NCI-H2107 treated with DMSO at 0.1 percent for 48 hours (cell line): ENCODE results near the gene NAT10.
"Not testable (repeated sequence)": the region's sequence is repeated elsewhere in the genome, so short reads cannot be mapped to it uniquely, and the experiment has no call there.

Experiments used
- DNase-seq: peaks from one replicate; lab custom pipeline; 2025; ENCODE audit not compliant: unreplicated experiment; lab: John Stamatoyannopoulos, UW

Gene NAT10

DNA sequence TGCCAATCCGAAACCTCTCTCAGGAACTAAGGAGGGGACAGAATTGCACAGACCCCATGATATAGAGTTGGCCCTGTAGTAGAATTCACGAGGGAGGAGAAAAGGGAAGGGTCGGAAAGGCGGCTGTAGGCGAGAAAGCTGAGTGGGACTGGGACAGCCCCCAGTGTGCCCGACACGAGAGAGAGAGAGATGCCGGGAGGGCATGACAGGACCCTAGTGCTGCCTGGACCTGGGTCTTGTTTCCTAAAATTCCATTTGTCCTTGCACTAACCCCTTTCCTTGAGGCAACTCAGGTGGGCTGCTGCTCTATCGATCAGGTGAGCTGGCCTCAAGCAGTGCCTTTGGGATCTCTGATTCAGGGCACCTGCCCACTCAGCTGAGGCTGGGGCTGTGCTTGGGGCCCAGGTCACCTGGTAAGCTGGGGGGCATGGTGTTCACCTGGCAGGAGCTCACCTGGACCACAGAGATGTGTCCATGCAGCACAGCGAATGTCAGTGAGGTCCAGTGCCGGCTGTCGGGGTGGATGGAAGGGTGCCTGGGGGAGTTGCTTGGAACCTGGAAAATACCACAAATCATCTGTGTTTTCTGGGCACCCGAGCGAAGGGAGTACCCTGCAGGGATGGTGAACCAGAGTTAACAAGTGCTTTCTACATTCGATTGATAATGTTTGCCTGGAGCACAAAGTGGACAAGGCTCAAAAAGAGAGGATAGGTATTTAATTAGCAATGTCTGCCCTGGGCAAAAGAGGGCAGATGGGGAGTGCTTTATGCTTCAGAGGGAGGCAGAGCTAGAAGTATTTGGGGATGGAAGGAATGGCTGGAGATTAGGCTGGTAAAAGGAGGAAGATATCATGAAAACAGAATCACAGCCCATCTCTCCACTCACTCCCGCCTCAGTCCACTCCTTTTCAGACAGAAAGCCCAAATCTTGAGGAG lies 61.6 kb downstream of the NAT10 start:
- no peak for DNase-seq

DNA sequence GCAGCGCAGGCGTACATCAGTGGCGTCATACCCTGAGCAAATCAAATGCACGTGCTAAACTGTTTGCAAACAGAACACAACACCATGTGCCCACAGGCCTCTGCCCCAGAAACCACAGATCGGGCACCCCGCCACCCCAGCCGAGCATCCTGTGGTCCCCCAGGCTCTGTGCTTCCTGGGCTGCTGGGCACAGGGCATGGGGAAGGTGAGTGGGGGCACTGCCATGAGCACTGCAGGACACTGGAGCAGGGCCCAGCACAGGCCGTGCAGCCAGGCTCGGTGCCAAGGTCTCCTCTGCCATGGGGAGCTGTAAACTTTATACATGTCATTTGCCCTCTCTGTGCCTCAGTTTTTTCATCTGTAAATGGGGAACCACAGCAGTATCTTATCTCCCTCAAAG lies 62.5 kb downstream of the NAT10 start:
- DNase-seq = no peak

DNA sequence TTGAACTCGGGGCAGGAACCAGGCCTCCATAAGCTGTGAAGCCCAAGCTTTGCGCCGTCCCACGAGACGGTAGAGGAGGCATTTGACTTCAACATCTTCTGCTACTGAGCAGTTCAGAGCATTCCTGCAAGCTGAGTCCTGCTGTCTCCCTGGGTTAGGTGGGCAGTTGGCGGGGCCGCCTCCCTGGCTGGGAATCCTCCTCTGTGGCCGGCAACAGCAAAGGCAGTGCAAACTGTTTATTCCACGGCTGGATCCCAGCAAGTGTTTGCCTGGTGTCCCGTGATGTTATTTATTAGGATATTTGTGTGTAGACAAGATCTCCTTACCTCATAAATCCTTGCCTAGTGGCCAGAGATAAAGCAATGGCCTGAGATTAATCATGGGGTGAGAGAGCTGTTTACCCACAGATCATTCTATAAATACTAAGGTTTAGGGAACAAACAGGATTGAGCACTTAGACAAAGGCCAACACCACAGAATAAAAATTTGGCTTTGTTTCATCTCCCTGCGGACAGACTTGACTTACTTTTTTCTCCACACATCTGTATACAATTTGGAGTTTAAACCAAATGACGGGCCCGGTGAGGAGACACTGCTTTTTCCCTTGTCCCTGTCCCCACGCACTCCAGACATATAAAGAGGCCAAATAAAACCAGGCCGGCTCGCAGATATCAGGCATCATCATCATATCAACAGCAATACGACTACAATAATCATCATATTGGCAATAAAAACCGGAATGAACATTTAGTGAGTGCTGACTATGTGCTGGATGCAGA lies 63.4 kb downstream of the NAT10 start:
- no peak for DNase-seq

GRCh38 chr11:34169686-34170085 lies 64.3 kb downstream of the NAT10 start:
- DNase-seq = no peak

DNA sequence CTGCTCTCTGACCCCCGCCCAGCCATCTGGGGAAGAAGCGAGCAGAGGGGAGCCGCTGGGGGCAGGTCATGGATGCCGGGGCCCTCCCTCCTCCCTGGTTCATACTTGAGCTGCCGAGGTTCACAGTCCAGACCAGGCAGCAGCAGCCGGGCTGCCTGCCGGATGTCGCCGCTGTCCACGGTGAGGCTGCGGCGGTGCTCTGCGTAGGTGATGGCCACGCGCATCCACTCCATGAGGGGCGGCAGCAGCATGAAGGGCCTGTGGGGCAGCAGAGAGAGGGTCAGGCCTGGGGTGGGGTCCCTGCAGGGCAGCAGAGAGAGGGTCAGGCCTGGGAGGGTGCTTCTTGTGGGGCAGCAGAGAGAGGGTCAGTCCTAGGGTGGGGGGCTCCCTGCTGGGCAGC lies 67.6 kb downstream of the NAT10 start:
- DNase-seq = no peak

- DNase-seq = peak; percentile 22
These were observed 69.1 kb downstream of the NAT10 start for GRCh38 chr11:34174412-34175041.

- DNase-seq = no peak
These were observed 70.0 kb downstream of the NAT10 start for GRCh38 chr11:34175284-34176019.

DNA sequence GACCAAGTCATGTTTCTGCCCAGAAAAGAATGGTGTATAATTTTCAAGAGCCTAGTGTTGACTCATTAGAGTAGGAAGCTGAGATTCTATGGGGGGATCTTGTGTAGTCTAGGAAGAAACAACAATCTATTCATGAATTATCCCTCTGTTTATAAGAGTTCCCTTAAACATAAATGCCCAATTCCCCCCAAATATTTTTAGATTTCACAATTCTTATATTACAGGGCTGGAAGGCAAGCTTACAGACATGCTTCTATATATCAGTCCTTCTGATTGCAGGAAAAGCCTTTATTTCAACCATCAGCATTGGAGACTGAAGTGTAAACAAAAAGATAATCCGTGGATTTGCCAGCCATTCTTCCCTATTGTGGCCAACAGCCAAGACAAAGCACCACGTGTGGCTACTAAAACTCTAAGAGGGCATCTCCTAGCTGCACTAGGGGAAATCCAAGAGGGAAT lies 71.4 kb downstream of the NAT10 start:
- no peak for DNase-seq

DNA sequence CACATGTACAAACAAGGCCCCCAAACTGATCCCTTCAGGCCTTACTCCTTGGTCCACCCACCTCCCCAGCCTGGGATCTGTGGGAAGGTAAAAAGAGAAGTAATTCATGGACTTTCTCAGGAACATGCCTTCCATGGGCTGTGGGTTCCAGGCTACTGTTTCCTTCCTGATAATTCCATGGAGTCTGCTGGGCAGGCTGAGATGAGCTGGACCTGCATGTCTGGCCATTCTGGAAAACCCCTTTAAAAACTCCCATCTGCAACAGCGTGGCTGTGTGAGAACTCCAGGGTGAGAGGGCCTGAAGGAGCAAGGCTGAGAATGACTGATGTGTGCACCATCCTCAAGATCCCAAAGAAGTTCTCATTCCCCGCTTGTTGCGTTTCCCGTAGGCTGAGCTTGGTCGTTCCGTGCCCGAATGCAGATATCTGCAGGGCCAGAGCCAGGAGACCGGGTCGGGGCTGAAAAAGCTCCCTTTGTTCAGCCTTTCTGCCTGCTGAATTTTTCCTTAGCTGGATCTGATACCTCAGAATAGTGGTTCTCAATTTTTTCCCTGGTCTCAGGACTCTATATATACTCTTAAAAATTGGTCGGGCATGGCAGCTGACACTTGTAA lies 72.9 kb downstream of the NAT10 start:
- no peak for DNase-seq

- no peak for DNase-seq
These were observed 73.7 kb downstream of the NAT10 start for GRCh38 chr11:34179026-34179675.

DNA sequence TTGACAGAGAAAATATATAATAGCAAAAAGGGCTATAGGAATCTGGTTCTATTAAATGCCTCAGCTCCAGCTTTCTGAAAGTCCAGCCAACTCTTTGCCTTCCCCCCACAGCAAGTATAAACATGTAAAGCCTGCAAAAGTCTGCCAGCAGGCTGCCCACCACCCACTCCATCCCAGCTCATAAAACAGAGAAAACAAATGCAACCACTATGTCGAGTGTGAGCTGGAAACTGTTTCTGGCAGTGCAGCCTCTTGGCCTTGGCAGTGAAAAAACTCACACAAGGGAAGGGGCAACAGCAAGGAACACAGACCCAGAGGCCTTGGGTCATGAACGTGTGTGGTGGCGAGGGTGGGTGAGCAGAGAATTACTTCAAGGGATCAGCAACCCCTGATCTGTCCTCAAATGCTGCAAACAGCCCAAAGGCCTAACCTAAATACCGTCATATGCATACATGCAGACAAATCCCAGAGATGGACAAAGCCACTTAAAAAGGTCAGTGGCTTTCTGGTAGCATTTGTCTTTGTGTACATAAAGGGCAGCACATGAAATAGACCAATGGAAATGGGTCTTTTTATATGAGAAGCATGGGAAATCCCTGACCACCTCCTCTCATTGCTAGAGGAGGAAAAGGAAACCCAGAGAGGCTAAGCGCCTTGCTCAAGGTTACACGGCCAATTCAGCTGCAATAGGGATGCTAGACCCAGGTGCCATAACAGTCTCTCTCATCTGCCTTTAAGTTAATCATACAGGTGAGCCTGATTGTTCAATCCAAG lies 74.8 kb downstream of the NAT10 start:
- no peak for DNase-seq

DNA sequence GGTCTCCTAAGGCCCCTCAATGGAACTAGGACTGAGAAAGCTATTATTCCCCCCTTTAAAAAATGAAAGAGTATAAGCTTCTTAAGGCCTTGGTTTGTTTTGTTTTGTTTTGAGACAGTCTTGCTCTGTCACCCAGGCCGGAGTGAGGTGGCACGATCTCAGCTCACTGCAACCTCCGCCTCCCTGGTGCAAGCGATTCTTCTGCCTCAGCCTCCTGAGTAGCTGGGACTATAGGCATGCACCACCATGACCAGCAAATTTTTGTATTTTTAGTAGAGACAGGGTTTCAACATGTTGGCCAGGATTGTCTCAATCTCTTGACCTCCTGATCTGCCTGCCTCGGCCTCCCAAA lies 75.4 kb downstream of the NAT10 start:
- DNase-seq = not testable (repeated sequence)

GRCh38 chr11:34181251-34181650 lies 75.8 kb downstream of the NAT10 start:
- DNase-seq = no peak

DNA sequence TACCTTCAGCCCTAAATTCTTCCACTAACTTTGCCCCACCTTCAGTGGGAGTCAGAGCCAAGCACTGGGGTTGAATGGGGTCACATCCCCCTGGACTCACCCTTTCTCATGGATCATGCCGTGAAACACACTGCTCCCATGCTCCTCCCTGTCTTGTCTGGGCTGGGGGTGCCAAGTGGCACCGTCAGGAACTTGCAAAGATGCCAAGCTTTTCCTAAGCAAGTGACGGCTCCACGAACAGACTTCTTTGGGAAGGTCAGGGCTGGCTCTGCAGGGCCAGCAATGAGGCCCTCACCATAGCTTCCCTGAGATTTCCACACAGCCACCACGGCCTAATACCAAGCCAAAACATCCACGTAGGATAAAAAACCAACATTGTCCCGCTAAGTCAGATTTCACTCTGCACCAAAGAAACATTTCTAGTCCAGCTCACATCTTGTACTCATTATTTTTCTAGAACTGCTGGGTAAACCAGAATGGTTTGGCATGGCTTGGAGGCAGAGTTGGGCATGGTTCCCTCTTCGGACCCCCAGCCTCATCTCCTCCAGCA lies 76.5 kb downstream of the NAT10 start:
- DNase-seq = no peak

DNA sequence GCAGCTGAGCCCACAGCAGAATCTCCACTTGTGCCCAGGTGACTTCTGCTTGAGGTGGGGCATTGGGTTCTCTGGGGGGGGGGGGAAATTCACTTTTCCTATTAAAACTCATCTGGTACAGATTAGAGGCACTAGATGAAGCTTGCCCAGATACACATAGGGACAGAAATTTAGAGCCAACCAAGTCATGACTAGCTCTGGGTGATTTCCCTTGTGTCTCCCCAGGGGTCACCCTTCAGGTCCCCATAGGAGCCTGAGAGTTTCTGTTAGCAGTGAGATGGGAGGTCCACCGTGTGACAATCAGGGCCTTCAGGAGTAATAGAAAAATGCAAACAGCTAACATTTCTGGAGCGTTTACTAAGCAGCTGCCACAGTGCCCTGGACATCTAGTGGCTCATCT lies 77.0 kb downstream of the NAT10 start:
- DNase-seq = no peak

- no peak for DNase-seq
These were observed 77.7 kb downstream of the NAT10 start for GRCh38 chr11:34182921-34183685.

DNA sequence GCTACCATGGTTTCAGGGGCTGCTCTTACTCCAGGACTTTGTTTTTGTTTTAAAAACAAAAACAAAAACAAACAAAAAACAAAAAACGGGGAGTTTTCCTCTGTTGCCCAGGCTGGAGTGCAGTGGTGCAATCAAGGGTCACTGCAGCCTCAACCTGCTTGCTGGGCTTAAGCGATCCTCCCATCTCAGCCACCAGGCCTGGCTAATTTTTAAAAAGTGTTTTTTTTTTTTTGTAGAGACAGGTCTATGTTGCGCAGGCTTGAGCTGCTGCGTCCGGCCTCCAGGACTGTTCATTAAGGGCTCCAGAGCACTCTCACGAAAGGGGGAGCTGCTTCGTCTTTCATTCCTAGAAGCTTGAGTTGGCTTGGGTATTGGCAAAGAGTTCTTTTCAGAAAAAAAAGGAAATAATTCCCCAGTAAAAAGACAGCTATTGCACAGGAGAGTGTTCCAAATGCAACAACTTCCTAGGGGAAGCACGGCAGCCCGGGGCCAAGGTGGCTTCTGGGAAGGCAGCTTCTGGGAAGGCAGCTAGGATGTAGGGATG lies 78.5 kb downstream of the NAT10 start:
- no peak for DNase-seq

- DNase-seq = no peak
These were observed 79.1 kb downstream of the NAT10 start for GRCh38 chr11:34184505-34185015.
